Smooth muscle cell (in vitro differentiated cells): ENCODE data around the gene BCL2. TPM values are rescaled to one million over a fixed set of nuclear protein-coding genes. Genes with fewer than 3 reads are reported as not detected.

Source experiments
- DNase-seq: peaks from one replicate; lab custom pipeline; 2025; ENCODE audit not compliant: unreplicated experiment; lab: John Stamatoyannopoulos, UW
- H2AFZ ChIP-seq: fragments of 200-600 bp; sonication (generic); 2 replicates; pipeline ENCODE4 v1.6.0; 2016; ENCODE audit warnings: antibody characterized with exemption, low read depth, mild to moderate bottlenecking
- H3F3A ChIP-seq: fragments of 200-600 bp; sonication (generic); 2 replicates; pipeline ENCODE4 v1.6.0; 2017; ENCODE audit warnings: antibody characterized with exemption, low read depth
- H3K27ac ChIP-seq: fragments of 200-600 bp; sonication (generic); 2 replicates; pipeline ENCODE4 v1.5.1; 2016; ENCODE audit warnings: low read depth, mild to moderate bottlenecking
- H3K27me3 ChIP-seq: fragments of 200-600 bp; sonication (generic); 2 replicates; pipeline ENCODE4 v1.6.1; 2016; ENCODE audit warnings: low read depth, mild to moderate bottlenecking
- H3K36me3 ChIP-seq: fragments of 200-600 bp; sonication (generic); 2 replicates; pipeline ENCODE4 v1.5.1; 2016; ENCODE audit warnings: low read depth
- H3K4me1 ChIP-seq: fragments of 200-600 bp; sonication (generic); 2 replicates; pipeline ENCODE4 v1.5.1; 2016; ENCODE audit warnings: low read depth
- H3K4me2 ChIP-seq: fragments of 200-600 bp; sonication (generic); 2 replicates; pipeline ENCODE4 v1.6.0; 2016; ENCODE audit warnings: mild to moderate bottlenecking
- H3K4me3 ChIP-seq: fragments of 200-600 bp; sonication (generic); 2 replicates; pipeline ENCODE4 v1.5.1; 2016; ENCODE audit warnings: mild to moderate bottlenecking
- H3K79me2 ChIP-seq: fragments of 200-600 bp; sonication (generic); 2 replicates; pipeline ENCODE4 v1.6.0; 2016; ENCODE audit warnings: low read depth, mild to moderate bottlenecking
- H3K9ac ChIP-seq: fragments of 200-600 bp; sonication (generic); 2 replicates; pipeline ENCODE4 v1.6.0; 2016; ENCODE audit warnings: low read depth
- H3K9me3 ChIP-seq: fragments of 200-600 bp; sonication (generic); replicated peaks from 2 replicates; pipeline ENCODE4 v1.5.1; 2016; ENCODE audit warnings: low read depth
- H4K20me1 ChIP-seq: fragments of 200-600 bp; sonication (generic); 2 replicates; pipeline ENCODE4 v1.6.0; 2016; ENCODE audit warnings: low read depth
- WGBS: methylation state at CpG from one replicate; pipeline ENCODE4 v1.1.7; 2016; ENCODE audit warnings: low lambda C conversion rate; 5-methylcytosine and 5-hydroxymethylcytosine counted together
- polyA plus RNA-seq: library from polyadenylated mRNA; unstranded; fragments of >200 nt; fragmentation: Nextera tagmentation; extraction: Ambion mirVana; gene quantifications from 2 replicates; pipeline ENCODE4 v1.2.1, GENCODE V29; 2016
- total RNA-seq: library from RNA; depleted of rRNA; stranded (reverse); fragments of >200 nt; gene quantifications from 2 replicates; pipeline ENCODE4 v1.2.3, GENCODE V29; 2014
- TF ChIP-seq, protein P1 (sequence below): fragments of 200-600 bp; sonication (generic); IDR thresholded peaks from 2 replicates; pipeline ENCODE4 v1.5.1; 2017; ENCODE audit warnings: borderline replicate concordance, mild to moderate bottlenecking, antibody characterized with exemption; ENCODE audit not compliant: insufficient read depth, poor library complexity, severe bottlenecking

BCL2 gene
- total and polyA plus RNA-seq, 2 experiments from 2014 or later: 0.85 TPM; not detected in 1

DNA sequence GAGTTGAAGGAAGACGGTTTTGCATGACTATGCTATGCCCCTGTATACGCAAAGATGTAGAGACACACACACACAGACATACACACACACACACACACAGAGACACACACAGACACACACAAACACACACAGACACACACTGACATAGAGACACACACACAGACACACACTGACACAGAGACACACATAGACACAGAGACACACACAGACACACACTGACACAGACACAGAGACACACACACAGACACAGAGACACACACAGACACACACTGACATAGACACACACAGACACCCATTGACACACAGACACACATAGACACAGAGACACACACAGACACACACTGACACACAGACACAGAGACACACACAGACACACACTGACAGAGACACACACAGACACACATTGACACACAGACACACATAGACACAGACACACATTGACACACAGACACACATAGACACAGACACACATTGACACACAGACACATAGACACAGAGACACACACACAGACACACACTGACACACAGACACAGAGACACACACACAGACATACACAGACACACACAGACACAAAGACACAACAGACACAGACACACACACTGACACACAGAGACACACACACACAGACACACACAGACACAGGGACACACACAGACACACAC, 121.3 kb downstream of the BCL2 start:
- no peak for DNase-seq
- no peak overlapping the region for H3K4me3 ChIP-seq
- no peaks in the 10 kb centered on the region for H3K9me3 ChIP-seq
- no peak overlapping the region for H3K4me2 ChIP-seq
- no peak overlapping the region for H2AFZ ChIP-seq
- no peaks in the 10 kb centered on the region for H3K36me3 ChIP-seq
- peaks cover 34% of the 10 kb centered on the region for H3K27me3 ChIP-seq
- H3K27ac ChIP-seq: no peak overlapping the region
- no peak overlapping the region for H3K9ac ChIP-seq
- H3K4me1 ChIP-seq: no peaks in the 10 kb centered on the region
- no peaks in the 10 kb centered on the region for H4K20me1 ChIP-seq
- WGBS: 76% methylated on average over 2 of the region's 2 CpGs
- no peaks in the 10 kb centered on the region for H3K79me2 ChIP-seq
- TF ChIP-seq, protein P1, sequence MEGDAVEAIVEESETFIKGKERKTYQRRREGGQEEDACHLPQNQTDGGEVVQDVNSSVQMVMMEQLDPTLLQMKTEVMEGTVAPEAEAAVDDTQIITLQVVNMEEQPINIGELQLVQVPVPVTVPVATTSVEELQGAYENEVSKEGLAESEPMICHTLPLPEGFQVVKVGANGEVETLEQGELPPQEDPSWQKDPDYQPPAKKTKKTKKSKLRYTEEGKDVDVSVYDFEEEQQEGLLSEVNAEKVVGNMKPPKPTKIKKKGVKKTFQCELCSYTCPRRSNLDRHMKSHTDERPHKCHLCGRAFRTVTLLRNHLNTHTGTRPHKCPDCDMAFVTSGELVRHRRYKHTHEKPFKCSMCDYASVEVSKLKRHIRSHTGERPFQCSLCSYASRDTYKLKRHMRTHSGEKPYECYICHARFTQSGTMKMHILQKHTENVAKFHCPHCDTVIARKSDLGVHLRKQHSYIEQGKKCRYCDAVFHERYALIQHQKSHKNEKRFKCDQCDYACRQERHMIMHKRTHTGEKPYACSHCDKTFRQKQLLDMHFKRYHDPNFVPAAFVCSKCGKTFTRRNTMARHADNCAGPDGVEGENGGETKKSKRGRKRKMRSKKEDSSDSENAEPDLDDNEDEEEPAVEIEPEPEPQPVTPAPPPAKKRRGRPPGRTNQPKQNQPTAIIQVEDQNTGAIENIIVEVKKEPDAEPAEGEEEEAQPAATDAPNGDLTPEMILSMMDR: no peak
- H3F3A ChIP-seq: no peaks in the 10 kb centered on the region

- no peak overlapping the region for H3K4me3 ChIP-seq
- peaks cover 40% of the 10 kb centered on the region for H3K27me3 ChIP-seq
- H2AFZ ChIP-seq: no peak overlapping the region
- H3K36me3 ChIP-seq: no peaks in the 10 kb centered on the region
- no peak overlapping the region for H3K4me2 ChIP-seq
- no peak for DNase-seq
- no peak overlapping the region for H3K27ac ChIP-seq
- no peak overlapping the region for H3K9ac ChIP-seq
- H3K79me2 ChIP-seq: no peaks in the 10 kb centered on the region
- TF ChIP-seq, protein P1: no peak
- no peaks in the 10 kb centered on the region for H3K9me3 ChIP-seq
- H3F3A ChIP-seq: no peaks in the 10 kb centered on the region
- WGBS: 67% methylated on average over 8 of the region's 8 CpGs
- H4K20me1 ChIP-seq: no peaks in the 10 kb centered on the region
- no peaks in the 10 kb centered on the region for H3K4me1 ChIP-seq
Observed at GRCh38 chr18:63197246-63197869, 122.2 kb downstream of the BCL2 start.

GRCh38 chr18:63195326-63196159, 124.0 kb downstream of the BCL2 start:
- 89% methylated on average over 4 of the region's 4 CpGs for whole genome bisulfite sequencing
- H3K4me2 ChIP-seq: no peak overlapping the region
- TF ChIP-seq, protein P1: no peak

More at GRCh38 chr18:63195326-63196159, 124.0 kb downstream of the BCL2 start:
- Histone ChIP-seq H3K4me3 (no peak overlapping the region), H3K4me1 (no peaks in the 10 kb centered on the region), H3F3A (no peaks in the 10 kb centered on the region), H3K79me2 (no peaks in the 10 kb centered on the region), H3K27me3 (peaks cover 51% of the 10 kb centered on the region), H4K20me1 (no peaks in the 10 kb centered on the region), H2AFZ (no peak overlapping the region), H3K9ac (no peak overlapping the region), H3K9me3 (no peaks in the 10 kb centered on the region), H3K36me3 (no peaks in the 10 kb centered on the region), H3K27ac (no peak overlapping the region)
- DNase-seq: no peak
